Activated naive CD4-positive, alpha-beta T cell treated with anti-CD3 and anti-CD28 coated beads, Interleukin-2, amount 10 ng/mL, durations not matched to agents 7 days and 5 days (primary cell): ENCODE measurements around the gene THBS2.

Experiments used
- CTCF ChIA-PET: fragments of 350-600 bp; sonication (Branson Sonifier 250); formaldehyde crosslinking; loops from one replicate; lab custom pipeline; 2021; ENCODE audit warnings: antibody characterized with exemption; lab: Charles Lee
- DNase-seq: peaks from one replicate; pipeline ENCODE4 v3.0.0-alpha.2; 2020
- H3K27ac Mint-ChIP-seq: one replicate; pipeline ENCODE4 v1.8.0; 2021; ENCODE audit warnings: mild to moderate bottlenecking, moderate library complexity, mixed read lengths
- H3K27me3 Mint-ChIP-seq: one replicate; pipeline ENCODE4 v1.8.0; 2021; ENCODE audit warnings: mild to moderate bottlenecking, mixed read lengths
- H3K36me3 Mint-ChIP-seq: one replicate; pipeline ENCODE4 v1.8.0; 2021; ENCODE audit warnings: mixed read lengths
- H3K4me1 Mint-ChIP-seq: one replicate; pipeline ENCODE4 v1.8.0; 2021; ENCODE audit warnings: mixed read lengths
- H3K4me3 Mint-ChIP-seq: one replicate; pipeline ENCODE4 v1.8.0; 2021; ENCODE audit warnings: mild to moderate bottlenecking, moderate library complexity, mixed read lengths
- H3K9me3 Mint-ChIP-seq: one replicate; pipeline ENCODE4 v1.8.0; 2021; ENCODE audit warnings: mixed read lengths

Gene THBS2

GRCh38 chr6:169173532-169174268 lies 79.9 kb downstream of the THBS2 start:
- no peak overlapping the region for H3K4me3 Mint-ChIP-seq
- peaks cover 5% of the 10 kb centered on the region for H3K27me3 Mint-ChIP-seq
- H3K9me3 Mint-ChIP-seq: no peaks in the 10 kb centered on the region
- CTCF ChIA-PET: no interaction called here
- H3K27ac Mint-ChIP-seq: no peak overlapping the region
- no peak for DNase-seq
- H3K4me1 Mint-ChIP-seq: no peaks in the 10 kb centered on the region
- no peaks in the 10 kb centered on the region for H3K36me3 Mint-ChIP-seq

- Mint-ChIP-seq H3K36me3 (no peaks in the 10 kb centered on the region), H3K27ac (no peak overlapping the region), H3K4me3 (no peak overlapping the region), H3K27me3 (peaks cover 4% of the 10 kb centered on the region), H3K9me3 (no peaks in the 10 kb centered on the region), H3K4me1 (no peaks in the 10 kb centered on the region)
- CTCF ChIA-PET: no interaction called here
- no peak for DNase-seq
Observed at GRCh38 chr6:169172946-169173345, 80.7 kb downstream of the THBS2 start.

- Mint-ChIP-seq H3K36me3 (no peaks in the 10 kb centered on the region), H3K9me3 (no peaks in the 10 kb centered on the region), H3K4me1 (no peaks in the 10 kb centered on the region), H3K27me3 (peaks cover 4% of the 10 kb centered on the region), H3K27ac (no peak overlapping the region), H3K4me3 (no peak overlapping the region)
- no peak for DNase-seq
- CTCF ChIA-PET: no interaction called here
Observed at GRCh38 chr6:169172456-169172855, 81.2 kb downstream of the THBS2 start.

DNA sequence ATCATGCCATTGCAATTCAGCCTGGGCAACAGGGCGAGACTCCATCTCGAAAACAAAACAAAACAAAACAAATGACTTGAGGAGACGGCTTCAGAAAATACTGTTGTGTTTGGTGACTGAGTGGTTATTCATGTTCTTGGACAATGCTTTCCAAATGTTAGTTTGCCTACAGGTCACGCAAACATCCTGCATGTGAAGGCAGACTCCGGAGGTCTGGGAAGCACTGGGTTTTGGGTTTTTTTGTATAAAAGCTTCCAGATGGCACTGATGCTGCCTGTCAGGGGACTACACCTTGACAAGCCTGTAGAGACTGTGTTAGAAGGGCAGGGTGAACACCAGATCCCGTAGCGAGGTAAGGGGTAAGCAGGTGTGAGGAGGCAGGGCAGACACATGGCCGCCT lies 81.7 kb downstream of the THBS2 start:
- H3K27ac Mint-ChIP-seq: no peak overlapping the region
- no peaks in the 10 kb centered on the region for H3K36me3 Mint-ChIP-seq
- H3K4me3 Mint-ChIP-seq: no peak overlapping the region
- H3K27me3 Mint-ChIP-seq: peaks cover 4% of the 10 kb centered on the region
- H3K9me3 Mint-ChIP-seq: no peaks in the 10 kb centered on the region
- no peaks in the 10 kb centered on the region for H3K4me1 Mint-ChIP-seq
- no peak for DNase-seq
- CTCF ChIA-PET: no interaction called here

- Mint-ChIP-seq H3K4me1 (no peaks in the 10 kb centered on the region), H3K9me3 (no peaks in the 10 kb centered on the region), H3K27me3 (no peaks in the 10 kb centered on the region), H3K36me3 (no peaks in the 10 kb centered on the region), H3K27ac (no peak overlapping the region), H3K4me3 (no peak overlapping the region)
- CTCF ChIA-PET: no interaction called here
- no peak for DNase-seq
Observed at GRCh38 chr6:169171016-169171415, 82.6 kb downstream of the THBS2 start.

DNA sequence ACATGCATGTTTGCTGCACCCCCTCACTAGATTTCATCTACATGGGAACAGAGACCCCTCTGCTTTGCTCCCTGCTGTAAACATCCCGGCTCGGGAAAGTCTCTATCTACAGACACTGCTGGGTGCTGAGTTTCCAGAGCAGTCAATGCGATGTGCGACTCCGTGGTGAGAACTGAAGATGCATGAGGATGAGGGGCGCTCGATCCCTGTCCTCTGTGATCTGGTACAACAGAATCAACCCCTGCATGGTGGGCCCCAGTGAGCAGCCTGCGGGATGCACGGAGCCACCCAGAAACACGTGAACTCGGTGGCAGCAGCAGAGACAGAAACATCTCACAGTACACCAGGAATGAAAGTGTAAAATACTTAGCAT lies 83.1 kb downstream of the THBS2 start:
- Mint-ChIP-seq H3K36me3 (no peaks in the 10 kb centered on the region), H3K27ac (no peak overlapping the region), H3K4me3 (no peak overlapping the region), H3K9me3 (no peaks in the 10 kb centered on the region), H3K4me1 (no peaks in the 10 kb centered on the region), H3K27me3 (no peaks in the 10 kb centered on the region)
- CTCF ChIA-PET: no interaction called here
- no peak for DNase-seq

- Mint-ChIP-seq H3K9me3 (no peaks in the 10 kb centered on the region), H3K27ac (no peak overlapping the region), H3K4me1 (no peaks in the 10 kb centered on the region), H3K27me3 (no peaks in the 10 kb centered on the region), H3K4me3 (no peak overlapping the region), H3K36me3 (no peaks in the 10 kb centered on the region)
- DNase-seq: no peak
- CTCF ChIA-PET: no interaction called here
Observed at GRCh38 chr6:169169941-169170582, 83.6 kb downstream of the THBS2 start.

DNA sequence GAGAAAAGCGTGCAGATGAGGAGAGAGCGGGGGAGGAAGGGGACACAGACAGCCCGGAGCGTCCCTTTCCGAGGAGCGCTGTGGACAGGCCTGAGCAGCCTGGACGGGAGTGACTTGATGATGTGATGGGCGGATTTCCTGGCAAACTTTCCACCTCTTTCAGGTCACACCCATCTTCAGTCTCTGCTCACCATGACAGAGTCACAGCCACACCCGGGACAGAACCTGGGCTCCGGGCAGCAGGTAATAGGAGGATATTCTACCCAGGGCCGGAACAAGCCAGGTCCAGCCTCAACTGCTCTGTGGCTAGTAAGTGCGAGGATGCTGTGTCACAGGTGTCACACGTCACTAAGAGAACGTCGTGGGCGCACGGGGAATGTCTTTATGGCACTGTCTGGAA lies 84.3 kb downstream of the THBS2 start:
- Mint-ChIP-seq H3K9me3 (no peaks in the 10 kb centered on the region), H3K4me1 (no peaks in the 10 kb centered on the region), H3K27me3 (no peaks in the 10 kb centered on the region), H3K27ac (no peak overlapping the region), H3K36me3 (no peaks in the 10 kb centered on the region), H3K4me3 (no peak overlapping the region)
- DNase-seq: no peak
- CTCF ChIA-PET: no interaction called here

DNA sequence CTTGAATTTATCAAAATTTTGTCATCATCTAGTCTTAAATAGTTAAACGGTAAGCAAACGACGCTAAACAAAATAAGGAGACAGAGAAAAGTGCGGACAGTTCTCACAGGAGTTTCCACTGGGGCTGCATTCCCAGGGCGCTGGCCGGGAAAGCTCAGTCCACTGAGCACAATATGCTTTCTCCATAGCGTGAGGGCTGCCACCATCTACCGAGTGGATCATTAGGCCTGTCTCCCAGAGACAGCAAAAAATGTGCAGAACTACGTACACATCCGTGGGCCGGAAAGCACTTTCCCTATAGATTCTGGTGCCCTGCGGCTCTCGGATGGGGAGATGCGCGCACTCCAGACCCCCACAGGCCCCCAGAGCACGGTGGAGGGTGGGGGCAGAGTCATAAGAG lies 84.9 kb downstream of the THBS2 start:
- CTCF ChIA-PET: no interaction called here
- Mint-ChIP-seq H3K27me3 (no peaks in the 10 kb centered on the region), H3K36me3 (no peaks in the 10 kb centered on the region), H3K27ac (no peak overlapping the region), H3K9me3 (no peaks in the 10 kb centered on the region), H3K4me3 (no peak overlapping the region), H3K4me1 (no peaks in the 10 kb centered on the region)
- DNase-seq: no peak

- no peak overlapping the region for H3K4me3 Mint-ChIP-seq
- no peaks in the 10 kb centered on the region for H3K9me3 Mint-ChIP-seq
- H3K27me3 Mint-ChIP-seq: no peaks in the 10 kb centered on the region
- CTCF ChIA-PET: no interaction called here
- H3K27ac Mint-ChIP-seq: no peak overlapping the region
- no peaks in the 10 kb centered on the region for H3K4me1 Mint-ChIP-seq
- no peaks in the 10 kb centered on the region for H3K36me3 Mint-ChIP-seq
- no peak for DNase-seq
Observed at GRCh38 chr6:169168302-169168630, 85.4 kb downstream of the THBS2 start.

DNA sequence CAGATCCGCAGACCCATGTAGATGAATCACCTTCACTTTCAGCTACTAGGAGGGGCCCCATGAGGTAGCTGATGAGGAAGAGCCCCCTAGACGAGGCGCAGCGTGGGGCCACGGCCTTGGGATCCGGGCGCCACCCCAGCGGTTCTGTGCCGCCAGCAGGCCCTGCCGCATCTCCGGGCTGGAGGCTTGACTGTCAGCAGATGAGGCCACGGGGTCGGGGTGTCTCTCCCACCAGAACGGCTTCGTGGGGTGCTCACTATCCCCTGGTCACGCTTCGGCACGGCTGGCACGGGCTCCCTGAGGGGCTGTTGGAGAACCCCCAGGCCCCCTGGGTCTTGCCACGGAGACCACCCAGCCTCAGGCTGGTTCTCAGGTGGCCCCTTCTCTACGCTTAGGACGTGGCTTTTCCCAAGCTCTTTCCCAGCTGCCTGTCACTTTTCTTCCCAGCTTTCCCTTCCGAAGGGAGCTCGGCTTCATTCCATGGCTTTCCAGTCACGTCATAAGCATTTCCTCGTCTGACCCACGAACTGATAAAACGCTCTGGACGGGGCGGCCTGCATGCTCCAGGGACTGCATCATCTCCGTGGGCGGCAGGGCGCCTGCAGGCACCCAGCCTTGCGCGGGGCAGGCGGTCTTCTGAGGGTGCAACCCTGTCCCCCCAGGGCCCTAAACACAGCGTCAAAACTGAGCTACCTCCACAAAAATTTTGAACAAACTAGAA lies 85.9 kb downstream of the THBS2 start:
- Mint-ChIP-seq H3K4me3 (no peak overlapping the region), H3K4me1 (no peaks in the 10 kb centered on the region), H3K9me3 (no peaks in the 10 kb centered on the region), H3K27me3 (no peaks in the 10 kb centered on the region), H3K36me3 (no peaks in the 10 kb centered on the region), H3K27ac (no peak overlapping the region)
- no peak for DNase-seq
- CTCF ChIA-PET: no interaction called here

GRCh38 chr6:169166896-169167580 lies 86.6 kb downstream of the THBS2 start:
- no peaks in the 10 kb centered on the region for H3K4me1 Mint-ChIP-seq
- CTCF ChIA-PET: no interaction called here
- no peaks in the 10 kb centered on the region for H3K9me3 Mint-ChIP-seq
- no peak overlapping the region for H3K4me3 Mint-ChIP-seq
- no peaks in the 10 kb centered on the region for H3K27me3 Mint-ChIP-seq
- no peak overlapping the region for H3K27ac Mint-ChIP-seq
- H3K36me3 Mint-ChIP-seq: no peaks in the 10 kb centered on the region
- no peak for DNase-seq
